Amniotic stem cell (primary cell): ENCODE measurements around the gene TAF12.
"Not testable (repeated sequence)": the region's sequence is repeated elsewhere in the genome, so short reads cannot be mapped to it uniquely, and the experiment has no call there.

Source experiments
- DNase-seq: peaks from one replicate; lab custom pipeline; 2025; lab: John Stamatoyannopoulos, UW

The TAF12 gene

GRCh38 chr1:28642847-28643635 lies at the start of gene TAF12:
TAF12 (minus strand) TSS chr1:28643067; CDS start chr1:28622081, 20,986 bp downstream.
- DNase-seq = peak; percentile 91

- not testable (repeated sequence) for DNase-seq
These were observed 48.8 kb upstream of the TAF12 start for GRCh38 chr1:28691627-28692026.

- no peak for DNase-seq
These were observed 42.1 kb upstream of the TAF12 start for GRCh38 chr1:28684937-28685336.

GRCh38 chr1:28682840-28683239 lies 40.0 kb upstream of the TAF12 start:
- DNase-seq = no peak

GRCh38 chr1:28680151-28680550 lies 37.3 kb upstream of the TAF12 start:
- DNase-seq = no peak

GRCh38 chr1:28675924-28676257 lies 33.0 kb upstream of the TAF12 start:
- DNase-seq = no peak

- DNase-seq = not testable (repeated sequence)
These were observed 30.1 kb upstream of the TAF12 start for GRCh38 chr1:28672971-28673370.

GRCh38 chr1:28671254-28671780 lies 28.4 kb upstream of the TAF12 start:
- no peak for DNase-seq

- peak; percentile 5 for DNase-seq
These were observed 26.3 kb upstream of the TAF12 start for GRCh38 chr1:28668956-28669723.

GRCh38 chr1:28668191-28668955 lies 25.5 kb upstream of the TAF12 start, which contains the start of gene GMEB1:
GMEB1 (plus strand) TSS chr1:28668784; CDS start chr1:28683613, 14,829 bp downstream.
- peak; percentile 75 for DNase-seq

- no peak for DNase-seq
These were observed 23.9 kb upstream of the TAF12 start for GRCh38 chr1:28666806-28667205.

GRCh38 chr1:28663871-28664470 lies 21.1 kb upstream of the TAF12 start:
- DNase-seq = no peak

GRCh38 chr1:28656335-28656734 lies 13.5 kb upstream of the TAF12 start:
- DNase-seq = no peak

GRCh38 chr1:28655448-28656311 lies 12.8 kb upstream of the TAF12 start:
- DNase-seq = not testable (repeated sequence)

GRCh38 chr1:28653870-28654269 lies 11.0 kb upstream of the TAF12 start:
- not testable (repeated sequence) for DNase-seq

- DNase-seq = not testable (repeated sequence)
These were observed 10.2 kb upstream of the TAF12 start for GRCh38 chr1:28653063-28653462.

- peak; percentile 99 for DNase-seq
These were observed 5.8 kb upstream of the TAF12 start, which contains the start of gene RNU11 for GRCh38 chr1:28648474-28649198. RNU11 (plus strand) TSS chr1:28648600.

GRCh38 chr1:28648008-28648473 lies 5.2 kb upstream of the TAF12 start:
- DNase-seq = peak; percentile 74

- no peak for DNase-seq
These were observed 3.2 kb upstream of the TAF12 start for GRCh38 chr1:28646040-28646439.

- not testable (repeated sequence) for DNase-seq
These were observed 2.5 kb upstream of the TAF12 start for GRCh38 chr1:28645406-28645805.
